HepG2 (cell line): ENCODE data around the gene C10orf67. TPM values are rescaled to one million over a fixed set of nuclear protein-coding genes. Genes with fewer than 3 reads are reported as not detected.
A peak's percentile ranks its signal among the peaks of the same experiment; 100 is the strongest.

Source experiments
- ATAC-seq: fragments of 200-7000 bp; cut with Tn5 transposase; 3 replicates; pipeline ENCODE4 v1.9.1; 2020; ENCODE audit warnings: mild to moderate bottlenecking, moderate library complexity
- BruUV-seq: library from RNA; stranded (reverse); fragments of 400-500 nt; replicated peaks from 2 replicates; lab custom pipeline; 2021; lab: Mats Ljungman, UMichigan
- CTCF ChIA-PET: fragments of 300-600 bp; formaldehyde crosslinking; extraction: SDS; loops from one replicate; lab custom pipeline; 2021; ENCODE audit warnings: low total read pairs, inconsistent platforms, low intra/inter-chr PET ratio; lab: Yijun Ruan, JAX
- POLR2A ChIA-PET: fragments of 350-600 bp; sonication (Branson Sonifier 250); formaldehyde crosslinking; loops from one replicate; lab custom pipeline; 2020; ENCODE audit warnings: antibody characterized with exemption, inconsistent platforms; lab: Yijun Ruan, JAX
- DNase-seq: peaks from one replicate; pipeline ENCODE4 v3.0.0-alpha.2; 2015; ENCODE audit warnings: low spot score
- FAIRE-seq: peaks from 3 replicates; lab custom pipeline; 2011; peaks lifted over from hg19 to GRCh38; lab: Jason Lieb, UNC
- H2AFZ ChIP-seq: one replicate; pipeline ENCODE4 v1.6.1; 2011; ENCODE audit warnings: low read length, inconsistent platforms
- H3K27ac ChIP-seq: fragments of 300-600 bp; 3 replicates; pipeline ENCODE4 v1.8.0; 2011; ENCODE audit warnings: mixed run types, mild to moderate bottlenecking, mixed read lengths, low read length, inconsistent platforms; ENCODE audit not compliant: insufficient read depth; ENCODE audit errors: extremely low read length
- H3K27me3 ChIP-seq, 2 experiments: fragments of 200-600 bp in 1 of 2; 2 replicates in 1 of 2; 3 replicates in 1 of 2; pipeline versions ENCODE4 v1.6.0 to v1.8.0; 2011; ENCODE audit warnings: low read length in 2 of 2, mild to moderate bottlenecking in 2 of 2, moderate library complexity in 2 of 2, inconsistent platforms in 1 of 2; ENCODE audit not compliant: insufficient read depth in 2 of 2, control insufficient read depth in 1 of 2
- H3K36me3 ChIP-seq, 2 experiments: fragments of 200-600 bp in 1 of 2; replicated peaks in 1 of 2; 2 replicates in 1 of 2; 3 replicates in 1 of 2; pipeline versions ENCODE4 v1.5.1 to v1.8.0; 2011; ENCODE audit warnings: low read length in 2 of 2, inconsistent platforms in 1 of 2; ENCODE audit not compliant: insufficient read depth in 2 of 2, control insufficient read depth in 1 of 2
- H3K4me1 ChIP-seq: 2 replicates; pipeline ENCODE4 v1.5.1; 2012; ENCODE audit warnings: low read length, inconsistent platforms; ENCODE audit not compliant: insufficient read depth
- H3K4me2 ChIP-seq: 2 replicates; pipeline ENCODE4 v1.6.0; 2011; ENCODE audit warnings: low read depth, low read length, inconsistent platforms
- H3K4me3 ChIP-seq, 3 experiments: fragments of 200-600 bp in 1 of 3; sonication (generic), shearing (Covaris generic) in 1 of 3; replicated peaks in 1 of 3; 2 replicates each; pipeline ENCODE4 v1.5.1; 2011 to 2016; ENCODE audit warnings: low read length in 3 of 3, inconsistent platforms in 2 of 3, low read depth in 2 of 3, mild to moderate bottlenecking in 2 of 3, control low read depth in 1 of 3, mixed read lengths in 1 of 3; ENCODE audit not compliant: insufficient read depth in 1 of 3
- H3K79me2 ChIP-seq: one replicate; pipeline ENCODE4 v1.6.1; 2011; ENCODE audit warnings: low read length, inconsistent platforms; ENCODE audit not compliant: insufficient read depth
- H3K9ac ChIP-seq: 2 replicates; pipeline ENCODE4 v1.6.0; 2011; ENCODE audit warnings: mild to moderate bottlenecking, low read depth, low read length, inconsistent platforms; ENCODE audit not compliant: insufficient read depth
- H3K9me3 ChIP-seq: 2 replicates; pipeline ENCODE4 v1.5.1; 2012; ENCODE audit warnings: mild to moderate bottlenecking, low read length
- H4K20me1 ChIP-seq: 2 replicates; pipeline ENCODE4 v1.6.0; 2011; ENCODE audit warnings: inconsistent platforms, mild to moderate bottlenecking, low read length, moderate library complexity; ENCODE audit not compliant: insufficient read depth
- ARNT2 ChIP-seq: sonication (generic); formaldehyde crosslinking; IDR thresholded peaks from 2 replicates; pipeline ENCODE4 v1.8.0; 2022; ENCODE audit warnings: mild to moderate bottlenecking, low read depth, missing genetic modification reagents, moderate library complexity
- PLRG1 ChIP-seq: fragments of 450-650 bp; conservative IDR thresholded peaks from 2 replicates; pipeline ENCODE4 v1.6.1; 2016
- PRMT3 ChIP-seq: sonication (generic); formaldehyde crosslinking; IDR thresholded peaks from 2 replicates; pipeline ENCODE4 v1.8.1; 2022; ENCODE audit warnings: low read depth, mild to moderate bottlenecking, moderate library complexity, missing genetic modification reagents, borderline replicate concordance
- ZFAT ChIP-seq: sonication (generic); formaldehyde crosslinking; conservative IDR thresholded peaks from 2 replicates; pipeline ENCODE4 v1.8.1; 2023; ENCODE audit warnings: missing genetic modification reagents, inconsistent platforms
- ZMAT3 ChIP-seq: sonication (generic); formaldehyde crosslinking; conservative IDR thresholded peaks from 2 replicates; pipeline ENCODE4 v1.7.0; 2021; ENCODE audit warnings: missing genetic modification reagents
- ZNF652 ChIP-seq: IDR thresholded peaks from 2 replicates; pipeline ENCODE4 v1.6.1; 2016; ENCODE audit warnings: low read depth, borderline replicate concordance
- ZNF891 ChIP-seq: sonication (generic); formaldehyde crosslinking; IDR thresholded peaks from 2 replicates; pipeline ENCODE4 v1.5.0; 2020; ENCODE audit warnings: mild to moderate bottlenecking, missing genetic modification reagents
- WGBS: methylation state at CpG from one replicate; pipeline ENCODE4 v1.1.6; 2017; ENCODE audit warnings: low lambda C conversion rate; 5-methylcytosine and 5-hydroxymethylcytosine counted together
- in situ Hi-C: cut with HindIII; loops from 2 replicates; pipeline ENCODE4 v1.10.0; 2017; ENCODE audit warnings: low pct_unique_long_range_greater_than_20kb; ENCODE audit not compliant: extremely low pct_ligation_motif_present
- intact Hi-C: fragments of 100-400 bp; cut with micrococcal nuclease; formaldehyde crosslinking; loops from one replicate; pipeline ENCODE4 v1.10.0; 2022; ENCODE audit not compliant: unreplicated experiment
- polyA plus RNA-seq, 8 experiments: library from polyadenylated mRNA; depleted of rRNA in 3 of 8; stranded (reverse) in 7 of 8; unstranded in 1 of 8; fragments of >200 nt; fragmentation: Illumina TruSeq in 4 of 8; extraction: Trizol in 4 of 8; gene quantifications; 2 replicates each; pipeline versions ENCODE4 v1.2.1 to v1.2.3, GENCODE V29; 2011 to 2016; ENCODE audit warnings: low read depth in 4 of 8, missing spikeins in 1 of 8, mixed read lengths in 1 of 8; ENCODE audit not compliant: insufficient read depth in 1 of 8
- total RNA-seq, 5 experiments: library from RNA; depleted of rRNA; stranded (reverse); fragments of >200 nt; fragmentation: Illumina TruSeq; extraction: Trizol; gene quantifications; 2 replicates each; pipeline ENCODE4 v1.2.3, GENCODE V29; 2016; ENCODE audit warnings: low read depth in 1 of 5
- TF ChIP-seq, protein P1 (sequence below): IDR thresholded peaks from 2 replicates; pipeline ENCODE4 v1.6.1; 2016; ENCODE audit warnings: missing compliant biosample characterization, missing genetic modification reagents, borderline replicate concordance
- TF ChIP-seq, protein P2 (sequence below): sonication (generic); formaldehyde crosslinking; IDR thresholded peaks from 2 replicates; pipeline ENCODE4 v1.5.1; 2020; ENCODE audit warnings: mild to moderate bottlenecking, missing genetic modification reagents, moderate library complexity

Gene C10orf67
- total and polyA plus RNA-seq, 2 of the 13 experiments (the other 11 are each of a cell fraction or from before 2014, with no cell fraction given), result not detected

DNA sequence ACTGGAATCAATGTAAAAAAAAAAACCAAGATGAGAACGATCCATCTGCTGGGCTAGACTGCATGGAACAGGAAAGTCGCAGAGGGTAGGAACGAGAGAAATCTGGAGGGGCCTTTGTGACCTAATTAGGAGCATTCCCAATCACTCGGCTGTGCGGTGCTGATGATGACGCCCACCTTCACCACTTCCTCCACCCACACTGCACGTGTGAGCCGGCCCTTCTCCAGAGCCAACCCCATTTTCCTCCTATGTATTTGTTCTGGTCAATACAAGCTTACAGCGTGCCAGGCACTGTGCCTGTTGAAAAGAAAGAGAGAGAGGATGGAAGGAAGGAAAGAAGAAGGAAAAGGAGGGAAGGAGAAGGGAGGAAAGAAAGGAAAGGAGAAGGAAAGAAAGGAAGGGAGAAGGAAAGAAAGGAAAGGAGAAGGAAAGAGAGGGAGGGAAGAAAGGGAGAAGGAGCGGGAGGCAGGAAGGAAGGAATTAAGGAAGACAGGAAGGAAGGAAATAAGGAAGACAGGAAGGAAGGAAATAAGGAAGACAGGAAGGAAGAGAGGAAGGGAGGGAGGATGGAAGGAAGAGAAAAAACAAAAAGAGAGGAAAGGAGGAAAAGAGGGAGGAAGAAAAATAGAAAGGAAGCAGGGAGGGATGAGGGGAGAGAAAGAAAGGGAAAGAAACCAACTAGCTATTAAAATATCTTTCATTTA, 188.0 kb downstream of the C10orf67 start:
- H2AFZ ChIP-seq, result no peak overlapping the region
- ATAC-seq, result no peak
- H3K79me2 ChIP-seq, result no peaks in the 10 kb centered on the region
- no peak for FAIRE-seq
- H3K27me3 ChIP-seq, result peaks cover 2 to 8% of the 10 kb centered on the region in 2 experiments; a peak in 2 of 5 replicates
- no peak for DNase-seq
- H3K9me3 ChIP-seq, result no peaks in the 10 kb centered on the region
- H3K4me2 ChIP-seq, result no peak overlapping the region
- ChIA-PET CTCF (interaction anchor here (6.5 kb wide), 1 partner anchor 137 kb away, joined by 157 read pairs; no protein-coding TSS in a partner anchor), POLR2A (no interaction called here)
- TF ChIP-seq PLRG1 (0 out of 2 replicates have a peak, but pooled peaks have one; percentile 41), ZNF891 (no peak)
- H3K4me3 ChIP-seq, result no peak overlapping the region
- in situ Hi-C loops (loop anchor here (5.0 to 25.0 kb wide), 3 partner anchors 136 to 531 kb away; no protein-coding TSS in a partner anchor), intact Hi-C loops (loop anchor here (5.0 kb wide), 1 partner anchor 59 kb away; the partner anchor contains the start of gene MSRB2)
- H3K9ac ChIP-seq, result no peak overlapping the region
- peaks cover 10% of the 10 kb centered on the region for H3K4me1 ChIP-seq
- H3K27ac ChIP-seq, result no peak overlapping the region
- 15% methylated on average over 10 of the region's 10 CpGs for WGBS
- no TSS peak for BruUV-seq
- no peaks in the 10 kb centered on the region; the same call in 1 of the 2 replicates for H4K20me1 ChIP-seq
- H3K36me3 ChIP-seq, result no peaks in the 10 kb centered on the region

DNA sequence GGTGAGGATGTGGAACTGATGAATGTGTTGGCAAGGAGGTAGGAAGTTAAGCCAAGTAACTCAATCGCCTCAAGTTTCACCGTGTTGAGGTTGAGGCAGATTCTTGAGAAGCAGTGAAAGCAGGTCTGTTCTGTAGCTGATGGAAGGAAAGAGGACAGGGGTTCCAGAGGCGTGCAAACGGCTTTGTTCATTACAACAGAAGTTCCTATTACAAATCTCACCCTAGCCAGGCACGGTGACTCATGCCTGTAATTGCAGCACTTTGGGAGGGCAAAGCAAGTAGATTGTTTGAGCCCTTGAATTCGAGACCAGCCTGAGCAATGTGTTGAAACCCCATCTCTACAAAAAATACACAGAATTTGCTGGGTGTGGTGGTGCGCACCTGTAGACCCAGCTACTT, 189.4 kb downstream of the C10orf67 start:
- H2AFZ ChIP-seq, result no peak overlapping the region
- POLR2A ChIA-PET, result no interaction called here
- no peak for FAIRE-seq
- H3K4me1 ChIP-seq, result peaks cover 10% of the 10 kb centered on the region
- 25% methylated on average over 7 of the region's 7 CpGs for WGBS
- H3K27ac ChIP-seq, result no peak overlapping the region
- in situ Hi-C loops, result loop anchor here (5.0 to 25.0 kb wide), 3 partner anchors 137 to 532 kb away; no protein-coding TSS in a partner anchor
- TF ChIP-seq ARNT2 (CRISPR knock-in tag), result no peak
- TF ChIP-seq ZFAT (CRISPR knock-in tag), result no peak
- TF ChIP-seq ZNF652 (CRISPR knock-in tag), result no peak
- TF ChIP-seq, protein P1, sequence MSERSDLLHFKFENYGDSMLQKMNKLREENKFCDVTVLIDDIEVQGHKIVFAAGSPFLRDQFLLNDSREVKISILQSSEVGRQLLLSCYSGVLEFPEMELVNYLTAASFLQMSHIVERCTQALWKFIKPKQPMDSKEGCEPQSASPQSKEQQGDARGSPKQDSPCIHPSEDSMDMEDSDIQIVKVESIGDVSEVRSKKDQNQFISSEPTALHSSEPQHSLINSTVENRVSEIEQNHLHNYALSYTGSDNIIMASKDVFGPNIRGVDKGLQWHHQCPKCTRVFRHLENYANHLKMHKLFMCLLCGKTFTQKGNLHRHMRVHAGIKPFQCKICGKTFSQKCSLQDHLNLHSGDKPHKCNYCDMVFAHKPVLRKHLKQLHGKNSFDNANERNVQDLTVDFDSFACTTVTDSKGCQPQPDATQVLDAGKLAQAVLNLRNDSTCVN (CRISPR knock-in tag), result no peak
- TF ChIP-seq, protein P2, sequence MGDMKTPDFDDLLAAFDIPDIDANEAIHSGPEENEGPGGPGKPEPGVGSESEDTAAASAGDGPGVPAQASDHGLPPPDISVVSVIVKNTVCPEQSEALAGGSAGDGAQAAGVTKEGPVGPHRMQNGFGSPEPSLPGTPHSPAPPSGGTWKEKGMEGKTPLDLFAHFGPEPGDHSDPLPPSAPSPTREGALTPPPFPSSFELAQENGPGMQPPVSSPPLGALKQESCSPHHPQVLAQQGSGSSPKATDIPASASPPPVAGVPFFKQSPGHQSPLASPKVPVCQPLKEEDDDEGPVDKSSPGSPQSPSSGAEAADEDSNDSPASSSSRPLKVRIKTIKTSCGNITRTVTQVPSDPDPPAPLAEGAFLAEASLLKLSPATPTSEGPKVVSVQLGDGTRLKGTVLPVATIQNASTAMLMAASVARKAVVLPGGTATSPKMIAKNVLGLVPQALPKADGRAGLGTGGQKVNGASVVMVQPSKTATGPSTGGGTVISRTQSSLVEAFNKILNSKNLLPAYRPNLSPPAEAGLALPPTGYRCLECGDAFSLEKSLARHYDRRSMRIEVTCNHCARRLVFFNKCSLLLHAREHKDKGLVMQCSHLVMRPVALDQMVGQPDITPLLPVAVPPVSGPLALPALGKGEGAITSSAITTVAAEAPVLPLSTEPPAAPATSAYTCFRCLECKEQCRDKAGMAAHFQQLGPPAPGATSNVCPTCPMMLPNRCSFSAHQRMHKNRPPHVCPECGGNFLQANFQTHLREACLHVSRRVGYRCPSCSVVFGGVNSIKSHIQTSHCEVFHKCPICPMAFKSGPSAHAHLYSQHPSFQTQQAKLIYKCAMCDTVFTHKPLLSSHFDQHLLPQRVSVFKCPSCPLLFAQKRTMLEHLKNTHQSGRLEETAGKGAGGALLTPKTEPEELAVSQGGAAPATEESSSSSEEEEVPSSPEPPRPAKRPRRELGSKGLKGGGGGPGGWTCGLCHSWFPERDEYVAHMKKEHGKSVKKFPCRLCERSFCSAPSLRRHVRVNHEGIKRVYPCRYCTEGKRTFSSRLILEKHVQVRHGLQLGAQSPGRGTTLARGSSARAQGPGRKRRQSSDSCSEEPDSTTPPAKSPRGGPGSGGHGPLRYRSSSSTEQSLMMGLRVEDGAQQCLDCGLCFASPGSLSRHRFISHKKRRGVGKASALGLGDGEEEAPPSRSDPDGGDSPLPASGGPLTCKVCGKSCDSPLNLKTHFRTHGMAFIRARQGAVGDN, result no peak
- TF ChIP-seq PRMT3 (CRISPR knock-in tag), result no peak
- no peak for TF ChIP-seq ZMAT3 (CRISPR knock-in tag)
- no peaks in the 10 kb centered on the region for H3K9me3 ChIP-seq
- ATAC-seq, result no peak
- no peak overlapping the region for H3K4me2 ChIP-seq
- BruUV-seq, result no TSS peak
- intact Hi-C loops, result loop anchor here (5.0 kb wide), 1 partner anchor 58 kb away; the partner anchor contains the start of gene MSRB2
- H3K27me3 ChIP-seq, result peaks cover 2 to 8% of the 10 kb centered on the region in 2 experiments; a peak in 2 of 5 replicates
- no peak overlapping the region for H3K4me3 ChIP-seq
- no peaks in the 10 kb centered on the region for H3K36me3 ChIP-seq
- H3K9ac ChIP-seq, result no peak overlapping the region
- DNase-seq, result no peak
- CTCF ChIA-PET, result interaction anchor here (6.5 kb wide), 1 partner anchor 138 kb away, joined by 157 read pairs; no protein-coding TSS in a partner anchor
- no peaks in the 10 kb centered on the region; the same call in 1 of the 2 replicates for H4K20me1 ChIP-seq
- no peaks in the 10 kb centered on the region for H3K79me2 ChIP-seq
